Measurements from ENCODE around the gene BRI3.
"Not testable (repeated sequence)": the region's sequence is repeated elsewhere in the genome, so short reads cannot be mapped to it uniquely, and the experiment has no call there.

Gene BRI3

DNA sequence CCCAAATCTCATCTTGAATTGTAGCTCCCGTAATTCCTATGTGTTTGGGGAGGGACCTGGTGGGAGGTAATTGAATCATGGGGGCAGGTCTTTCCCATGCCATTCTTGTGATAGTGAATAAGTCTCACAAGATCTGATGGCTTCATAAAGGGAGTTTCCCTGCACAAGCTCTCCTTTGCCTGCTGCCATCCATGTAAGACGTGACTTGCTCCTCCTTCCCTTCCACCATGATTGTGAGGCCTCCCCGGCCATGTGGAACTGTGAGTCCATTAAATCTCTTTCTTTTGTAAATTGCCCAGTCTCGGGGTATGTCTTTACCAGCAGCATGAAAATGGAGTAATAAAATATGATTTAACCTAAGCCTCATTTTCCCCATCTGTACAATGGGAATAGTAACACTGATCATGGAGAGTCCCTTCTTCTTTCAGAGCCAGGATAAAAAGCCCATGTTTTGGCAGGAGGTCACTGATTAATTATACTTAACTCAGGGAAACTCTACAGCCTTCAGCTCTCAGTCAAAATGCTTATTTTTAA is 34.6 kb downstream of the BRI3 start:
- DNase-seq, result not testable (repeated sequence)

DNA sequence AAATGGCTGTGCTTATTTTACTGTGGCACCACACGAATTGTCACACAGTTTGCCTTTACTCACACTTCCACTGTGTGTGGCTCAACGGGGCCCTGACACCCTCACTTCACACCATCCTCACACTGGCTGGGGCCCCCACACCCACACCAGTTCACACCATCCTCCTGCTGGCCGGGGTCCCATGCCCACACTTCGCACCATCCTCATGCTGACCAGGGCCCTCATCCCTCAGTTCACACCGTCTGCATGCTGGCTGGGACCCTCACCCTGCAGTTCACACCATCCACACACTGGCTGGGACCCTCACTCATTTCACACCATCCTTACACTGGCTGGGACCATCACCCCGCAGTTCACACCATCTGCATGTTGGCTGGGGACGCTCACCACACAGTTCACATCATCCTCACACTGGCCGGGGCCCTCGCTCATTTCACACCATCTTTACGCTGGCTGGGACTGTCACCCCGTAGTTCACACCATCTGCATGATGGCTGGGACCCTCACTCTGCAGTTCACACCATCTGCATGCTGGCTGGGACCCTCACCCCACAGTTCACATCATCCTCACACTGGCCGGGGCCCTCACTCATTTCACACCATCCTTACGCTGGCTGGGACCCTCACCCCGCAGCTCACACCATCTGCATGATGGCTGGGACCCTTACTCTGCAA is 36.0 kb downstream of the BRI3 start:
- no peak for DNase-seq

DNA sequence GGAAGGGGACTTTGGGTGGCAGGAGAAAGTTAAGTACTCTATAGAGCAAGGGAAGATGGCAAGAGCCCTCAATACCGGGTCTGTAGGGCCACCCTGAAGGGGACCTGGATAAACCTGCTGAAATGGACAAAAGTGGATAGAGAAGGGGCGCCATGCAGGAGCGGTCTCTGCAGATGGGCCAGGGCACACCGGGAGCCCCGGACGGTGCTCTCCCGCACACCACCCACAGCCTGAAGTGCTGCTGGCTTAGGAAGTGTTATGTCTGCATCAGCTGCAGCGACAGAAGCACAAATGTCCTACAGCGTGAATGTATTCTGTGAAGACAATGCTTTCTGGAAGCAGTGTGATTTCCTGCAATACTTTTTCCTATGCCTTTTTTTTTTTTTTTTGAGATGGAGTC is 37.7 kb downstream of the BRI3 start:
- DNase-seq, result no peak

GRCh38 chr7:98321301-98321700 is 39.8 kb downstream of the BRI3 start:
- DNase-seq, result no peak

DNA sequence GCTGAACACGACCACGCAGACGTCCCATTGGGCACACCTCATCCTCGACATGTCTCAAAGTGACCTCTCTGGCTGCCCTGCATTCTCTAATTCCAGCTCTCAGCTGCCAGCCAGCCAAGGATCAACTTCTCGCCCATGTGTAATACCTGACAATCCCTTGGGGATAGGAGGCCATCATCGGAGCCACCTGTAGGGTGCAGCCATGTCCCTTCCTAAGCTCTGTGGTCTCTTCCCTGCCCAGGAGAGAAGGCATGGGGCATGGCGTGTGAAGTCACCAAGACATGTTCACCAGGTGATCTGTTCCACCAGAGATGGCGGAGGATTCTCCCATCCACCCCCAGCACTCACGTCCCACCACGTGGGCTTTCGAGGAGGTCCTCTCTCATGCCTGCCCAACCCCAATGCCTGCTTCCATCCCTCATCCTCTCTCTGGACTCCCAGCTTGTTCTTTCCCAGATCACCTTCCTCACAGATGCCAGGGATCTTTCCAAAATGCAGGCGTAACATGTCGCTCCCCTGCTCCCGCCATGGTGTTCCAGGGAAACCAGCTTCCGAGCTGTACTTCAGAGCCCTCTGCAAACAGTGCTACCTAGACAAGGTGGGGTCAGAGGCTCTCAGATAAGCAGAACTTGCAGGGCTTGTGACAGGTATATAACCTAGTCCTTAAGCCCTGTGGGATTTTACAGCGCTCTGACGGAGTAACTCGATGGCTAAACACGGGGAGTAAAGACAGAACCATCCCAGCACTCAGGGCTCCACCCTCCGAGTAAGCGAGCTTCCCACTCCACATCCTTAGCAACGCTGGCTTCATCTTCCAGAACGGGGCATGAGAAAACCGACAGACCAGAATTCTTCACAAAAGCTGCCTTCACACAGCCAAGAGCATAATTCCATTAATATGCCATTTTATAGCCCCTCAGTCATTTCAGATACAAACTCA is 41.1 kb downstream of the BRI3 start:
- DNase-seq, result no peak

- DNase-seq, result no peak
Measured at GRCh38 chr7:98323597-98324322, 42.3 kb downstream of the BRI3 start.

GRCh38 chr7:98324782-98325181 is 43.3 kb downstream of the BRI3 start:
- no peak for DNase-seq

DNA sequence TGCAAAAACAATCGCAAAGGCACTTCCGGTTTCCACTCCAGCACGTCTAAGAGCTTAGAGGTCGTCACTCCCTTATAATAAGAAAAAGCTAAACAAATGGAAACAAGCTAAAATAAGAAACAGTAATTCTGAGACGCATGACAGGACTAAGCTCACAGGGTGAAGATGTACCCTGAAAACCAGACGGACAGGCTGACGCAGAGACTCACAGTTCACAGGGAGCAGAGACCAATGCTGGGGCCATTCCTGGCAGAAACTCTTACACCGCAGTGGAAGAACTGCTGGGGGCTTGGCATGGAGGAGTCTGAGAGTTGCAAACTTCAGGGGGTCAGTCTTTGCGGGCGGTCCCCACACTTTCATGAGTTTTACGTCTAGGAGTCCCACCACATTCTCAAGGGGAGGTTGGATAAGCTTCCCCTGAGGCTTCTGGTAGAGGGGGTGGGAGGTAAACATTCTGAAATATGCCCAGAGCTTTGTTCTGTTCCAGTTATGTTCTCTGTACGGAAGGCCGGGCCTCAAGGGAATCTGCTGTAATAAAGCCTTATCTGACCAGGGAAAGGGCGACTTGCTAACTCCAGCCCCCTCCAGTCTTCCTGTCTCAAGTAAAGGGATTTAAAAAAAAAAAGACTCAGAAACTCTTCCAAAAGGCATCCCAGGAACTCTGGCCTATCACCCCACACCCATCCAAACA is 47.8 kb downstream of the BRI3 start:
- no peak for DNase-seq

GRCh38 chr7:98329791-98330373 is 48.4 kb downstream of the BRI3 start:
- no peak for DNase-seq

DNA sequence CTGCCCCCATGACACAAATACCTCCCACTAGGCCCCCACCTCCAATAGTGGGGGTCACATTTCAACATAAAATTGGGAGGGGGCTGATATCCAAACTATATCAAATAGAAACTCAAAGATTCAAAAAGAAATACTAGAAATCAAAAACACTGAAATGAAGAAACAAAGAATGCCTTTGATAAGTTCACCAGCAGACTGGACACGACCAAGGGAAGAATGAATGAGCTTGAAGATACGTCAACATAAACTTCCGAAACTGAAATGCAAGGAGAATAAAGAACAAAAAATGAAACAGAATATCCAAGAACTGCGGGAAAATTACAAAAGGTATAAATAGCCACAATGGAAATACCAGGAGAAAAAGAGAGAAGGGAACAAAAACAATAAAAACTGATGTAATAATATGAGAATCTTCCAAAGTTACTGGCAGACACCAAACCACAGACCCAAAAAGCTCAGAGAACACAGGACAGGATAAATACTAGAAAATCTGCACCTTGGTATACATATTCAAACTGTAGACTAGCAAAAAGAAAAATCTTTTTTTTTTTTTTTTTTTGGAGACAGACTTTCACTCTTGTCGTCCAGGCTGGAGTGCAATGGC is 49.5 kb downstream of the BRI3 start:
- DNase-seq, result no peak

DNA sequence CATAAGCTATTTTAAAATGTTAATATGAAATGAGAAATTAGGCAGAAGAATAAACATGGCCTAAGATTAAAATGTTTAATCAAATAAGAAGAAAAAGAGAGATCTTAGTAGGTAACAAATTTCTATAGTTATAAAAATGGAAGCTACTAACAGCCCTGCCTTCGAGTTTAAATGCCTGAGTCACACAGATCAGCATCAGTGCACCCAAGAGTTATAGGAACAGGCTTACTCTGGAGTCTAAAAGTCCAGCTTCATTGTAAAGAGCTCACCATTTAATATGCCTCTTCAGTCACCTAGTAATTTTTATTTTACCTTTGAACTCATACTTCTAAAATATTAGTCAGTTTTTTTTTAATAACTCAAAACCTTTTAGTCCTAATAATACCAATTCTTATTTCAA is 52.6 kb downstream of the BRI3 start:
- DNase-seq, result no peak

GRCh38 chr7:98335411-98335977 is 54.0 kb downstream of the BRI3 start:
- DNase-seq, result no peak

DNA sequence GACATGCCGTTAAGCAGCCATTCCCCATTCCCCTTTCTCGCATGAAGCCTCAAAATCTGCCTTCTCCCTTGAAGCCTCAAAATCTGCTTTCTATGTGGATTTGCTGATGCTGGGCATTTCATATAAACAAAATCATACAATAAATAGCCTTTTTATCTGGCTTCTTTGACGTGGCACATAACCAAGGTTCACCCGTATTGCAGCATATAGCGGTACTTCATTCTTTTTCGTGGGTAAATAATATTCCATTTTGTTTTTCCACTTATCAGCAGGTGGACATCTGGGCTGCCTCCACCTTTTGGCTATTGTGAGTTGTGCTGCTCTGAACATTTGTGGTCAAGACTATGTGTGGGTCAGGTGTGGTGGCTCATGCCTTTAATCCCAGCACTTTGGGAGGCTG is 57.0 kb downstream of the BRI3 start:
- DNase-seq, result no peak

GRCh38 chr7:98339043-98339442 is 57.6 kb downstream of the BRI3 start:
- DNase-seq, result no peak

- no peak for DNase-seq
Measured at GRCh38 chr7:98341106-98341505, 59.6 kb downstream of the BRI3 start.

All from AML-193 (cell line).